NCI-H2196 (cell line): Measurements from ENCODE around the gene MAP3K4.

Source experiments
- DNase-seq: peaks from one replicate; lab custom pipeline; 2025; ENCODE audit not compliant: unreplicated experiment; lab: John Stamatoyannopoulos, UW

Gene MAP3K4, protein sequence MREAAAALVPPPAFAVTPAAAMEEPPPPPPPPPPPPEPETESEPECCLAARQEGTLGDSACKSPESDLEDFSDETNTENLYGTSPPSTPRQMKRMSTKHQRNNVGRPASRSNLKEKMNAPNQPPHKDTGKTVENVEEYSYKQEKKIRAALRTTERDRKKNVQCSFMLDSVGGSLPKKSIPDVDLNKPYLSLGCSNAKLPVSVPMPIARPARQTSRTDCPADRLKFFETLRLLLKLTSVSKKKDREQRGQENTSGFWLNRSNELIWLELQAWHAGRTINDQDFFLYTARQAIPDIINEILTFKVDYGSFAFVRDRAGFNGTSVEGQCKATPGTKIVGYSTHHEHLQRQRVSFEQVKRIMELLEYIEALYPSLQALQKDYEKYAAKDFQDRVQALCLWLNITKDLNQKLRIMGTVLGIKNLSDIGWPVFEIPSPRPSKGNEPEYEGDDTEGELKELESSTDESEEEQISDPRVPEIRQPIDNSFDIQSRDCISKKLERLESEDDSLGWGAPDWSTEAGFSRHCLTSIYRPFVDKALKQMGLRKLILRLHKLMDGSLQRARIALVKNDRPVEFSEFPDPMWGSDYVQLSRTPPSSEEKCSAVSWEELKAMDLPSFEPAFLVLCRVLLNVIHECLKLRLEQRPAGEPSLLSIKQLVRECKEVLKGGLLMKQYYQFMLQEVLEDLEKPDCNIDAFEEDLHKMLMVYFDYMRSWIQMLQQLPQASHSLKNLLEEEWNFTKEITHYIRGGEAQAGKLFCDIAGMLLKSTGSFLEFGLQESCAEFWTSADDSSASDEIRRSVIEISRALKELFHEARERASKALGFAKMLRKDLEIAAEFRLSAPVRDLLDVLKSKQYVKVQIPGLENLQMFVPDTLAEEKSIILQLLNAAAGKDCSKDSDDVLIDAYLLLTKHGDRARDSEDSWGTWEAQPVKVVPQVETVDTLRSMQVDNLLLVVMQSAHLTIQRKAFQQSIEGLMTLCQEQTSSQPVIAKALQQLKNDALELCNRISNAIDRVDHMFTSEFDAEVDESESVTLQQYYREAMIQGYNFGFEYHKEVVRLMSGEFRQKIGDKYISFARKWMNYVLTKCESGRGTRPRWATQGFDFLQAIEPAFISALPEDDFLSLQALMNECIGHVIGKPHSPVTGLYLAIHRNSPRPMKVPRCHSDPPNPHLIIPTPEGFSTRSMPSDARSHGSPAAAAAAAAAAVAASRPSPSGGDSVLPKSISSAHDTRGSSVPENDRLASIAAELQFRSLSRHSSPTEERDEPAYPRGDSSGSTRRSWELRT (N-terminal part only)

DNA sequence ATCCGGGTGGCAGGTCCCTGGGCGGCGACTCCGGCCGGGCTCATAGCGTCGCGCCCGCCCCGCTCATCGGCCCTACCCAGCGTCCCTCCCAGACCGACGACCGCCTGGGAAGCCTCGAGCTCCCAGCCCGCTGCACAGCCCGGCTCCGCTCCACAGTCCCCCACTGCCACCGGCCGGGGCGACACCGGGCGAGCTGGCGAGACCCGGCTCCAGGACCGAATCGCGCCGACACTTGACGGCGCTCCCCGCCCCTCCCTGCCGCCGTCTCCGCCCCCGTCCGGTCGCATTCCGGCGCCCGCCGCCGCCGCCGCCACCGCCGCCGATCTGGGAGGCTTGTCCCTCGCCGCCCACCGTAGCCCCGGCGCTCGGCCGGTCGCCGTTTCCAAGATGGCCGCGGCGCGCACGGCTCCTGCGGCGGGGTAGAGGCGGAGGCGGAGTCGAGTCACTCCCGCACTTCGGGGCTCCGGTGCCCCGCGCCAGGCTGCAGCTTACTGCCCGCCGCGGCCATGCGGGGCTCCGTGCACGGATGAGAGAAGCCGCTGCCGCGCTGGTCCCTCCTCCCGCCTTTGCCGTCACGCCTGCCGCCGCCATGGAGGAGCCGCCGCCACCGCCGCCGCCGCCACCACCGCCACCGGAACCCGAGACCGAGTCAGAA is at the start of gene MAP3K4:
MAP3K4 (plus strand) TSS at position 364 of the 655 bp plus-strand sequence; CDS start at position 527, 163 bp downstream.
- peak; percentile 47 for DNase-seq

DNA sequence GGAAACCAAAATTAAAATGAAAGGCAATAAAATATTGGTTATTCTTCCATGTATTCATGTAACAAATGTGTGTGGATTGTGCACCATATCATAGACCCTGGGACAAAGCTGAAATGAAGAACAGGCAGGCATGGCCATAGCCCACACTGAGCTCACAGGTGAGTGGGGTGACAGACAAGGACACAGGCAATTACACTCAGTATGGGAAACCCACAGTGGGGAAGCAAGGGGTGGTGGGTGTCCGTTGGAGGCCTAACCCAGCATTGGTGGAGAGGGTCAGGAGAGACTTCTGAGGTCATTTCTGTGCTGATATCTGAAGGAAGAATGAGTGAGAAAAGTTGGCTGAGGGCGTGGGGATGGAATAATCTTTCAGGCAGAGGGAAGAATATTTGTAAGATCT is 47.6 kb upstream of the MAP3K4 start:
- no peak for DNase-seq

- DNase-seq, result no peak
Measured at GRCh38 chr6:160945516-160946177, 45.9 kb upstream of the MAP3K4 start.

DNA sequence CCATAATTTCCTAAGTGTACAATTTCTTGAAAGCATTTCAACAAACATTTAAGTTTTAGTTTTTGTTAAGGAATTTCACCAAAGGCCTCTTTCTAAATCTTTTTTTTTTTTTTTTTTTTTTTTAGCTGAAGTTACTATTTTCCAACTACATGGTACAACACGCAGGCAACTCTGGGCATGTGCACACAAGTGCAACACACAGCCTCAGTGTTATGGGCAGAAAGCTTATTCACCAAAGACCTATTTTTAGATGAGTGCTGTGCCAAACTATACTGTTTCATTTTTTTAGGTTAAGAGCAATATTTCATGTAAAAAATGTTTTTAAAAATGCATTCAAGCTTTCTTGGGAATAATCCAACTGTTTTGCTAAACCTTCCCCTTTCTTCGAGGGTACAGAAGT is 42.0 kb upstream of the MAP3K4 start:
- no peak for DNase-seq

- DNase-seq, result no peak
Measured at GRCh38 chr6:160950507-160950906, 41.1 kb upstream of the MAP3K4 start.

GRCh38 chr6:160951187-160952030 is 40.2 kb upstream of the MAP3K4 start:
- DNase-seq, result no peak

DNA sequence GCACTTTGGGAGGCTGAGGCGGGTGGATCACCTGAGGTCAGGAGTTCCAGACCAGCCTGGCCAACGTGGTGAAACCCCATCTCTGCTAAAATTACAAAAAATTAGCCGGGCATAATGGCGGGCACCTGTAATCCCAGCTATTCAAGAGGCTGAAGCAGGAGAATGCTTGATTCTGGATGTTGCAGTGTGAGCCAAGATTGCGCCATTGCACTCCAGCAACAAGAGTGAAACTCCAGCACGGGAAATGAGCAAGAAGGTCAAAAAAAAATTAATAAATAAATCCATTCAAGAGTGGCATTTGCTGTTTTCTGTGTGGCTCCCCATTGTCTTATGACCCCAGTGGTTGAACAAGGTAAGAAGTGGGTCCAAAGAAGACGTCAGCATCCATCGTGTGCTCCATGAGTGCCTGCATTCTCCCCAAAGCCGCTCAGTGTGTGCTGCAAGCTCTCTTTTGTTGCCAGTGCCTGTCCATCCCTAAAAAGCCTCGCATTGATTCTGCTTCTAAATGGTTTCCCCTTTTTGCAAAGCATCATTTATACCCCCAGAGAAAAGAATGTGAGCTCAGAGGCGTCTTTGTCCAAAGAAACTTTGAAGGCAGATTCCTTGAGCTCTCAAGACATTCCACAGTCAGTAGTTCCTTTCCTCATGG is 38.8 kb upstream of the MAP3K4 start:
- no peak for DNase-seq

DNA sequence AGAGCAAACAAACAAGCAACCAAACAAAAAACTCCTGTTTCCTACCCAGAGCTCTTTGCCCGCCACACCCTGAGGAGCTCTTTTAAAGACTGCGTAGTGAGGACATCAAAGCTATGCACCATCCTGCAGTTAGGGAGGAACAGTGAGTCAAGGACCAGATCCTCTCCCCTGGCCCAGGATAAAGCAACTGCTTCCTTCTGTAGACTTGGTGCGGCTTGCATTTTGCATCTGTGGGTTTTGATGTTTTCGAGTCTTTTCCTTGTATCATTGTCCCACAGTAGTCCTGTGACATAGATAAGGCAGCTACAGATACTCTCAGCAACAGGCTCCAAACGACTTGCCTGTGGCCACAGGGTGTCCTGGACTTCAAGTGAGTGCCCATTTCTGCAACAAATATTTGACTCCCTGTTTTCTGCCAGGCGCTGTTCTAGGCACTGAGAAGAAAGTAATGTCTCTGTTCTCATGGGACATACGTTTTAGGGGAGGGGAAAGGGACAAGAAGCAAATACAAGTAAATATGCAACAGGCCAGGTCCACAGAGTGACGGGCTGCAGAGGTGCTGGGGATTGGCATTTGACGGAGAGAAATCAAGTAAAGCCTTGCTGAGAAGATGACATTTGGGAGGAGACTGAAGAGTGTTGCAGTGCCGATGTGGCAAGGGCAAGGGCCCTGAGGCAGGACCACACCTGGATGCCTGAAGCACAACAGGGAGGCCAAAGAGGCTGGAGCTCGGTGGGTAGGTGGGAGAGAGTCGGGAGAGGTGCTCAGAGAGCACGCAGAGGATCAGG is 35.9 kb upstream of the MAP3K4 start:
- no peak for DNase-seq

GRCh38 chr6:160956300-160957035 is 35.1 kb upstream of the MAP3K4 start:
- DNase-seq, result no peak

DNA sequence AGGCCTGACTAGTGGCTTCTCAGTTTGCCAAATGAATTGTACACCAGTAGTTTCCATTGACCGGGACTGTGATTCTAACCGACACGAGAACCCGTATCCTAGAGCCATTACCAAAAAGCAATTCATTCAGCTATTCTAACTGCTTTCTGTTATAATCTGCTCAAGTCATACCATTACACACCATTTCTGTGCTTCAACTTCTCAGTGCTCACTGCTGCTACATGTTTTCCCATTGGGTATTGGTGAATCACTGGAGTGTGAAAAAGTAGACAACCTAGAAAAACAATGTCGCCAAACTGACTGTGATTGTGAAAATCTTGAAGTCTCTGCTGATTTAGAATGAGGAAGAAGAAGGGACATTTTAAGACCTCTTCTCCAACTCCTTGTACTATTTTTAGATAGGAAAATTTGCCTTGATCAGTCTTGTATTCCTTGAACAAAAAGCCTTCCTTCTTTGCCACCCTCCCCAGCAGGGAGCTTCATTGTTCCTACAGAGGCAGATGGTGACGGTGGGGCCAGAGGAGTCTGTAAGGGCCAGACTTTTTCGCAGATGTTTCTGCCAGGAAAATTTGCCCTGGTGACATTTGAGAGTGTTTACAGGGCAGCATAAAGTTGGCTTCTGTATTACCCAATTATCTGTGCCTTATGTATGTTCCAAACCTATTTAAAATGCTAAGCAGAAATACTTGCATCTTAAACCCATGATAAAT is 31.7 kb upstream of the MAP3K4 start:
- no peak for DNase-seq

DNA sequence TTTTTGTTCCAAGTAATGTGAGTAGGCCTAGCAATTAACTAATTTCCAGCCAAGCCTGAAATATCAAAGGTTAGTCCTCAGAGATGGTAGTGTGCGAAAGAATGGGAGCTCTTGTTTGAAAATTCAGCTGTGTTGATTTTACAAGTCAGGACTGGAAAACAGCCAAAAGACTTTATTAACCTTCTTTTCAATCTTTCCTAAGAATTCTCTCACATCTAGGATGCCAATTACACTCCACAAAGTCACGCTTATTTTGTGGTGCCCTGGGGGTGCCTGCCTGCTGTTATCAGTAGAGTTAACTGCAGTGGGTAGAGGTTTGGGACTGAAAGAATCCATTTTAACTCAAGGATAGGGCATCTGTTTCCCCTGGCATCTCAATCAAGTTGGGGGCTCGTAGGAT is 30.7 kb upstream of the MAP3K4 start:
- DNase-seq, result peak; percentile 3

GRCh38 chr6:160962835-160963623 is 28.5 kb upstream of the MAP3K4 start:
- no peak for DNase-seq

- DNase-seq, result no peak
Measured at GRCh38 chr6:160963651-160964050, 27.9 kb upstream of the MAP3K4 start.

DNA sequence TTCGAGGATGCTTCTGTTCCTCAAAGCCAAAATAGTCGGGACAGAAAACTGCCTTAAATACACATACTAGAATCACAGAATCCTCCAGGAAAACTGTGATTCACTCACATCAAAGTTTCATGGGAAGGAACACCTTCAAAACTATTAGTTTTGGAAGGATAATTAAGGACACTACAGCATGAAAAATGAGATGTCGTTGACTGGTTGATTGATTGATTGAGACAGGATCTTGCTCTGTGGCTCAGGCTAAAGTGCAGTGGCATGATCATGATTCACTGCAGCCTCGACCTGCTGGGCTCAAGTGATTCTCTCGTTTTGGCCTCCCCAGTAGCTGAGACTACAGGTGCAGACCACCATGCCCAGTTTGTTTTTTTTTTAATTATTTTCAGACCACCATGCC is 25.7 kb upstream of the MAP3K4 start:
- no peak for DNase-seq

- DNase-seq, result no peak
Measured at GRCh38 chr6:160966493-160967229, 24.9 kb upstream of the MAP3K4 start.
